Endometrial microvascular endothelial cells (primary cell): ENCODE data around the gene RAD51C. TPM values are rescaled to one million over a fixed set of nuclear protein-coding genes. Genes with fewer than 3 reads are reported as not detected.
"Not testable (repeated sequence)": the region's sequence is repeated elsewhere in the genome, so short reads cannot be mapped to it uniquely, and the experiment has no call there.

ENCODE experiments used
- in situ Hi-C: cut with HindIII; loops from 2 replicates; pipeline ENCODE4 v1.10.0; 2017; ENCODE audit warnings: low sequenced_read_pairs, low pct_unique_long_range_greater_than_20kb; ENCODE audit errors: inconsistent ontology term
- total RNA-seq: library from RNA; depleted of rRNA; stranded (reverse); fragments of >200 nt; gene quantifications from one replicate; pipeline ENCODE4 v1.2.3, GENCODE V29; 2015; ENCODE audit errors: inconsistent ontology term

The RAD51C gene
- total RNA-seq, 1 donor from 2014 or later = 48.5 TPM

- in situ Hi-C loops = no loop called here
Observed at GRCh38 chr17:58679263-58680037, 13.0 kb upstream of the RAD51C start.

GRCh38 chr17:58680038-58680369 lies 12.4 kb upstream of the RAD51C start:
- in situ Hi-C loops = no loop called here

DNA sequence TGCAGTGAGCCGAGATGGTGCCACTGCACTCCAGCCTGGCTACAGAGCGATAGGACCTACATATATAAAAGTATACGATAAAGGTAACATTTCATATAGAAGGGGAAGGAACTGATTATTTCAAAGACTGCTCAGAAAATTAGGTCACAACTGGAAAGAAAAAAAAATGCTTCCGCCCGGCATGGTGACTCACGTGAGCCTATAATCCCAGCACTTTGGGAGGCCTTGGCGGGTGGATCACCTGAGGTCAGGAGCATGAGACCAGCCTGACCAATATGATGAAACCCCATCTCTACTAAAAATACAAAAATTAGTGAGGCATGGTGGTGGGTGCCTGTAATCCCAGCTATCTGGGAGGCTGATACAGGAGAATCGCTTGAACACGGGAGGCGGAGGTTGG lies 8.4 kb upstream of the RAD51C start:
- in situ Hi-C loops = no loop called here

DNA sequence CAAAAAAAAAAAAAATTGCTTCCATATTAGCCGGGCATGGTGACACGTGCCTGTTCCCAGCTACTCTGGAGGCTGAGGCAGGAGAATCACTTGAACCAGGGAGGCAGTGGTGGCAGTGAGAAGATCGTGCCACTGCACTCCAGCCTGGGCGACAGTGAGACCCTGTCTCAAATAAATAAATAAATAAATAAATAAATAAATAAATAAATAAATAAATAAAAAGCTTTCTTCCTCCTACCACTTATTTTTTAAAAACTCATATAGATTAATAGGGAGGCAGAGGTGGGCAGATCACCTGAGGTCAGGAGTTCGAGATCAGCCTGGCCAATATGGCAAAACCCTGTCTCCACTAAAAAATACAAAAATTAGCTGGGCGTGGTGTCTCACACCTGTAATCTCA lies 7.9 kb upstream of the RAD51C start:
- in situ Hi-C loops = not testable (repeated sequence)

GRCh38 chr17:58686980-58687379 lies 5.4 kb upstream of the RAD51C start:
- in situ Hi-C loops = no loop called here

- in situ Hi-C loops = no loop called here
Observed at GRCh38 chr17:58688521-58688920, 3.9 kb upstream of the RAD51C start.

- in situ Hi-C loops = not testable (repeated sequence)
Observed at GRCh38 chr17:58690033-58690432, 2.4 kb upstream of the RAD51C start.

- in situ Hi-C loops = no loop called here
Observed at GRCh38 chr17:58691701-58692238, 632 bp upstream of the RAD51C start, which contains the start of gene TEX14. TSS of gene TEX14 (minus strand) at chr17:58692045. CDS start at chr17:58652001, 40,044 bp downstream.

- in situ Hi-C loops = no loop called here
Observed at GRCh38 chr17:58693208-58693607, 806 bp downstream of the RAD51C start.

DNA sequence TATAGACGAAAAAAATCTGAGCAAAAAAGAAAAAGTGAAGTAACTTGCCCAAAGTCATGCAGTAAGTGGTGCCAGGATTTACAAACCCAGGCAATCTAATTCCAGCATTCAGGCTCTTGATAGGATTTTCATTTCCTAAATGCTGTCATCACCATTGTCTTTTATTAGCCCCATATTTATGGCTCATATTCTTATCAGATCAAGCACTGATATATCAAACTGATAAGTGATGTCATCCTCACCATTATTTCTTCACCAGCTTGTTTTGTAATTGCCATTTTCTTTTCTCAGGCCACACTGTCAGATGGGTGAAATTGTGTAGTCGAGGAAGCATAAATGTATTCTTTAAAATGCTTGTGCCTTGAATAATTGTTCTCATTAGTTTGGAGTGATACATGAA lies 1.3 kb downstream of the RAD51C start:
- in situ Hi-C loops = no loop called here

- in situ Hi-C loops = no loop called here
Observed at GRCh38 chr17:58694302-58694701, 1.9 kb downstream of the RAD51C start.

- in situ Hi-C loops = no loop called here
Observed at GRCh38 chr17:58694826-58695225, 2.4 kb downstream of the RAD51C start.

DNA sequence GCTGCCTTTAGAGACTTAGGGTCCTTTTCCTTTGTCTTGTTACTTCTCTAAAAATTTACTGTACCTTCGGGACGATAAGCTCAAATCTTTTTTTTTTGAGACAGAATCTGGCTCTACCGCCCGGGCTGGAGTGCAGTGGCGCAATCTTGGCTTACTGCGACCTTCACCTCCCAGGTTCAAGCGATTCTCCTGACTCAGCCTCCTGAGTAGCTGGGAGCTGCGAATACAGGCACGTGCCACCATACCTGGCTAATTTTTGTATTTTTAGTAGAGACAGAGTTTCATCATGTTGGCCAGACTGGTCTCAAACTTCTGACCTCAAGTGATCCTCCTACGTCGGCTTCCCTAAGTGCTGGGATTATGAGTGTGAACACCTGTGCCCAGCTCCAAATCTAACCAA lies 7.4 kb downstream of the RAD51C start:
- in situ Hi-C loops = no loop called here

DNA sequence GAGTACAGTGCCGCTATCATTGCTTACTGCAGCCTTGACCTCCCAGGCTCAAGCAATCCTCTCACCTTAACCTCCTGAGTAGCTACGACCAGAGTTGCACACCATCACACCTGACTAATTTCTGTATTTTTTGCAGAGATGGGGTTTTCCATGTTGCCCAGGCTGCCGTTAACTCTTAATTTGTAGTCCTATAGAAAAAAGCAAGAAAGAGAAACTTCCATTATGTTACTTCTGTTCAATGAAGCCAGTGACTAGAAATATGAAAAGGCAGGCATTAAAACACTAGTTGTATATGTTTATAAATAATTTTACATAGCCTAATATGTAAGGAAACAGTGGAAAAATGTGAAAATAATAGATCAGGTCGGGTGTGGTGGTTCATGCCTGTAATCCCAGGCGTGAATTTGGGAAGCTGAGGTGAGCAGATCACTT lies 9.7 kb downstream of the RAD51C start:
- in situ Hi-C loops = no loop called here

DNA sequence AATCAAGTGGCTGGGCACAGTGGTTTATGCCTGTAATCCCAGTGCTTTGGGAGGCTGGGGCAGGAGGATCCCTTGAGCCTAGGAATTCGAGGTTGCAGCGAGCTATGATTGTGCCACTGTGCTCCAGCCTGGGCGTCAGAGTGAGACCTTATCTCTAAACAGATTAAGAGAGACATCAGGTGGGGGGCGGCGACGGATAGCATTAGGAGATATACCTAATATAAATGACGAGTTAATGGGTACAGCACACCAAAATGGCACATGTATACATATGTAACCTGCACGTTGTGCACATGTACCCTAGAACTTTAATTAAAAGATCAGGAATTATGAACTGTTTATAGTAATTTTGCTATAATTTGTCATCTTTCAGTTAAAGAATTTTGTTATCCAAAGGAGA lies 10.3 kb downstream of the RAD51C start:
- in situ Hi-C loops = no loop called here

DNA sequence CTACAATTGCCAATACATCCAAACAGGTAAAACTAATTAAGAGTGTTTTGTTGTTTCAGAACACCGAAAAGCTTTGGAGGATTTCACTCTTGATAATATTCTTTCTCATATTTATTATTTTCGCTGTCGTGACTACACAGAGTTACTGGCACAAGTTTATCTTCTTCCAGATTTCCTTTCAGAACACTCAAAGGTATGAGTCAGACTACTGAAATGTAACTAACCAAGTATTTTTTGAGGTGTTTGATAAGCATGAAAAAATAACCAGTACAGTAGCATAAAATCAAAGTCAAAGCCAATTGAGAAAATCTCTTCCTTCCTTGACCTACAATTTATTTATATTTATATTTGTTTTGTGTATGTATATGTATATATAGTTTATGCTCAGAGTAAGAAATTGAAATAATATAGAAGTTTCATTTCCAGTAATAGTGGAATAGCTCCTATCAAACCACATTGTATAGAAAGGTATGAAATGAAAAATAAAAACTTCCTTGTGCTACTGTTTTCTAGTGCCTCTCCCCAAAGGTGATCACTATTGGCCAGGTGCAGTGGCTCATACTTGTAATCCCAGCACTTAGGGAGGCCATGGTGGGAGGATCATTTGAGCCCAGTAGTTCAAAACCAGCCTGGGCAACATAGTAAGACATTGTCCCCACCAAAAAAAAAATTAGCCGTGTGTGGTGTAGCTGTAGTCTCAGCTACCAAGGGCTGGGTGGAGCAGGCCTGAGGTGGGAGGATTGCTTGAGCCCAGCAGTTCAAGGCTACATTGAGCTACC lies 10.9 kb downstream of the RAD51C start:
- in situ Hi-C loops = no loop called here

DNA sequence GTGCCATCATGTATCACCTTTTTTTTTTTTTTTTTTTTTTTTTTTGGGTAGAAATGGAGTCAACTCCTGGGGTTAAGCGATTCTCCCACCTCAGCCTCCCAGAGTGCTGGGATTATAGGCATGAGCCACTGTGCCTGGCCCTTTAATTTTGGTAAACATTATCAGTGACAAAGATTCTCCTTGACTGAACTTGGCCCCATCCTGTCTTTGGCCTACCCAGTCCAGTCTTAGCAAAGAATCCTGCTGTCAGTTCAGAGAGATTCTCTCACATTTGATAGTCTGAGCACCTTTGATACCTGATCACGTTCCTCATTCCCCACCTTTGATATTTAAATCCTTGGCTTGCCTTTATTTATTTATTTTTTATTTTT lies 11.5 kb downstream of the RAD51C start:
- in situ Hi-C loops = no loop called here

- in situ Hi-C loops = no loop called here
Observed at GRCh38 chr17:58706351-58707140, 14.1 kb downstream of the RAD51C start.

GRCh38 chr17:58710948-58711552 lies 18.6 kb downstream of the RAD51C start:
- in situ Hi-C loops = no loop called here
